Fibroblast of lung (primary cell): Measurements from ENCODE around the gene CDIPT. TPM values are rescaled to one million over a fixed set of nuclear protein-coding genes. Genes with fewer than 3 reads are reported as not detected.
A peak's percentile ranks its signal among the peaks of the same experiment; 100 is the strongest.

Source experiments
- DNase-seq, 2 donors: peaks; one replicate each; pipeline versions ENCODE4 v3.0.0 to v3.0.0-alpha.2; 2010; ENCODE audit warnings: low read depth in 2 of 2
- H2AFZ ChIP-seq: 2 replicates; pipeline ENCODE4 v1.5.1; 2012; ENCODE audit warnings: low read length, control low read depth, inconsistent platforms
- H3K27ac ChIP-seq: 2 replicates; pipeline ENCODE4 v1.5.1; 2011; ENCODE audit warnings: low read length, control low read depth; ENCODE audit not compliant: insufficient read depth
- H3K27me3 ChIP-seq: 2 replicates; pipeline ENCODE4 v1.5.1; 2011; ENCODE audit warnings: mild to moderate bottlenecking, low read length; ENCODE audit not compliant: control insufficient read depth, insufficient read depth
- H3K36me3 ChIP-seq: 2 replicates; pipeline ENCODE4 v1.5.1; 2011; ENCODE audit warnings: low read length; ENCODE audit not compliant: control insufficient read depth, insufficient read depth
- H3K4me1 ChIP-seq: 2 replicates; pipeline ENCODE4 v1.5.1; 2011; ENCODE audit warnings: low read length; ENCODE audit not compliant: control insufficient read depth, insufficient read depth; ENCODE audit errors: extremely low read depth
- H3K4me2 ChIP-seq: 2 replicates; pipeline ENCODE4 v1.5.1; 2011; ENCODE audit warnings: low read length, control low read depth; ENCODE audit not compliant: insufficient read depth; ENCODE audit errors: extremely low read depth
- H3K4me3 ChIP-seq, 4 experiments: fragments of 200-600 bp in 1 of 4; sonication (generic) in 1 of 4; replicated peaks in 1 of 4; 2 replicates each; pipeline ENCODE4 v1.5.1; 2011 to 2016; ENCODE audit warnings: low read length in 4 of 4, low read depth in 3 of 4, mild to moderate bottlenecking in 3 of 4, control low read depth in 2 of 4, inconsistent platforms in 1 of 4, mixed read lengths in 1 of 4; ENCODE audit not compliant: insufficient read depth in 1 of 4; ENCODE audit errors: control extremely low read depth in 1 of 4
- H3K79me2 ChIP-seq: 2 replicates; pipeline ENCODE4 v1.5.1; 2012; ENCODE audit warnings: mild to moderate bottlenecking, low read length, inconsistent platforms; ENCODE audit not compliant: control insufficient read depth, insufficient read depth
- H3K9ac ChIP-seq: 2 replicates; pipeline ENCODE4 v1.5.1; 2011; ENCODE audit warnings: mild to moderate bottlenecking, low read length, control low read depth; ENCODE audit not compliant: insufficient read depth
- H3K9me3 ChIP-seq: 2 replicates; pipeline ENCODE4 v1.5.1; 2012; ENCODE audit warnings: low read depth, low read length; ENCODE audit not compliant: control insufficient read depth, insufficient read depth
- H4K20me1 ChIP-seq: 2 replicates; pipeline ENCODE4 v1.5.1; 2011; ENCODE audit warnings: low read length; ENCODE audit not compliant: control insufficient read depth, insufficient read depth; ENCODE audit errors: extremely low read depth
- CTCF ChIP-seq, 2 donors: IDR thresholded peaks in 1 of 2; conservative IDR thresholded peaks in 1 of 2; 1 replicate in 1 of 2; 2 replicates in 1 of 2; pipeline ENCODE4 v1.5.1; 2011 to 2012; ENCODE audit warnings: low read length in 2 of 2, control low read depth in 1 of 2, inconsistent platforms in 1 of 2, low read depth in 1 of 2, mild to moderate bottlenecking in 1 of 2
- EZH2 ChIP-seq: IDR thresholded peaks from 2 replicates; pipeline ENCODE4 v1.5.1; 2012; ENCODE audit warnings: low read length, control low read depth, mild to moderate bottlenecking; ENCODE audit errors: missing control alignments
- polyA plus RNA-seq, 2 donors: library from polyadenylated mRNA; depleted of rRNA in 1 of 2; stranded (reverse) in 1 of 2; unstranded in 1 of 2; fragments of >200 nt; gene quantifications; 2 replicates each; pipeline ENCODE4 v1.2.1, GENCODE V29; 2011 to 2012; ENCODE audit warnings: missing spikeins in 1 of 2
- total RNA-seq: library from RNA; depleted of rRNA; stranded (reverse); fragments of >200 nt; gene quantifications from 2 replicates; pipeline ENCODE4 v1.2.1, GENCODE V29; 2014

Gene CDIPT
- total and polyA plus RNA-seq, 2 donors (not counting 1 experiment from before 2014, with no cell fraction given): 84.9 to 99.6 TPM

GRCh38 chr16:29825145-29826044 is 37.6 kb downstream of the CDIPT start:
- Histone ChIP-seq H3K4me1 (peaks cover 31% of the 10 kb centered on the region), H3K4me3 (peak overlapping the region; percentile 13 to 47 (median 36)), H3K4me2 (peak overlapping the region; percentile 98), H3K27ac (peak overlapping the region; percentile 93), H3K9me3 (no peaks in the 10 kb centered on the region), H3K9ac (peak overlapping the region; percentile 40), H2AFZ (no peak overlapping the region), H4K20me1 (no peaks in the 10 kb centered on the region), H3K36me3 (peaks cover 12% of the 10 kb centered on the region), H3K27me3 (no peaks in the 10 kb centered on the region), H3K79me2 (peaks cover 85% of the 10 kb centered on the region)
- peak; percentile 90 to 91 for DNase-seq
- no peak for TF ChIP-seq CTCF (conservative IDR thresholded peaks at IDR 0.05 in 1 of 2, IDR thresholded peaks at IDR 0.05 in 1 of 2; ENCODE audit: low read depth in 1 of 2, low read length in 2 of 2)
- TF ChIP-seq EZH2: no peak

- no peaks in the 10 kb centered on the region for H4K20me1 ChIP-seq
- peak overlapping the region; percentile 40 for H3K9ac ChIP-seq
- peak overlapping the region; percentile 98 for H3K4me2 ChIP-seq
- H3K27ac ChIP-seq: peak overlapping the region; percentile 94
- no peak for TF ChIP-seq CTCF (conservative IDR thresholded peaks at IDR 0.05 in 1 of 2, IDR thresholded peaks at IDR 0.05 in 1 of 2; ENCODE audit: low read depth in 1 of 2, low read length in 2 of 2)
- no peak for TF ChIP-seq EZH2
- H3K79me2 ChIP-seq: peaks cover 85% of the 10 kb centered on the region
- H2AFZ ChIP-seq: no peak overlapping the region
- H3K4me3 ChIP-seq: peak overlapping the region; percentile 5 to 47 (median 24)
- H3K9me3 ChIP-seq: no peaks in the 10 kb centered on the region
- peaks cover 33% of the 10 kb centered on the region for H3K4me1 ChIP-seq
- peaks cover 5% of the 10 kb centered on the region for H3K36me3 ChIP-seq
- no peaks in the 10 kb centered on the region for H3K27me3 ChIP-seq
- DNase-seq: peak; percentile 85 to 86
Observed at GRCh38 chr16:29824589-29825144, 38.4 kb downstream of the CDIPT start.

- Histone ChIP-seq H3K4me3 (peak overlapping the region; percentile 84 to 100 (median 94)), H3K4me1 (peaks cover 37% of the 10 kb centered on the region)
- TF ChIP-seq EZH2 (no peak), CTCF (conservative IDR thresholded peaks at IDR 0.05 in 1 of 2, IDR thresholded peaks at IDR 0.05 in 1 of 2; ENCODE audit: low read depth in 1 of 2, low read length in 2 of 2) (no peak)
Observed at GRCh38 chr16:29821643-29822115, 41.3 kb downstream of the CDIPT start.

More at GRCh38 chr16:29821643-29822115, 41.3 kb downstream of the CDIPT start:
- peak overlapping the region; percentile 80 for H3K9ac ChIP-seq
- H2AFZ ChIP-seq: no peak overlapping the region
- peak overlapping the region; percentile 100 for H3K4me2 ChIP-seq
- no peaks in the 10 kb centered on the region for H3K27me3 ChIP-seq
- H3K36me3 ChIP-seq: peaks cover 10% of the 10 kb centered on the region
- H3K79me2 ChIP-seq: peaks cover 78% of the 10 kb centered on the region
- DNase-seq: peak; percentile 80 to 90
- no peaks in the 10 kb centered on the region for H3K9me3 ChIP-seq
- no peaks in the 10 kb centered on the region for H4K20me1 ChIP-seq
- peak overlapping the region; percentile 94 for H3K27ac ChIP-seq
